ENCODE measurements around the gene ARFGAP1. TPM values are rescaled to one million over a fixed set of nuclear protein-coding genes. Genes with fewer than 3 reads are reported as not detected.

The ARFGAP1 gene
- total and polyA plus RNA-seq, 10 of the 15 experiments (the other 5 are each of a cell fraction or from before 2014, with no cell fraction given): 0.45 to 79.9 (median 30.8) TPM

DNA sequence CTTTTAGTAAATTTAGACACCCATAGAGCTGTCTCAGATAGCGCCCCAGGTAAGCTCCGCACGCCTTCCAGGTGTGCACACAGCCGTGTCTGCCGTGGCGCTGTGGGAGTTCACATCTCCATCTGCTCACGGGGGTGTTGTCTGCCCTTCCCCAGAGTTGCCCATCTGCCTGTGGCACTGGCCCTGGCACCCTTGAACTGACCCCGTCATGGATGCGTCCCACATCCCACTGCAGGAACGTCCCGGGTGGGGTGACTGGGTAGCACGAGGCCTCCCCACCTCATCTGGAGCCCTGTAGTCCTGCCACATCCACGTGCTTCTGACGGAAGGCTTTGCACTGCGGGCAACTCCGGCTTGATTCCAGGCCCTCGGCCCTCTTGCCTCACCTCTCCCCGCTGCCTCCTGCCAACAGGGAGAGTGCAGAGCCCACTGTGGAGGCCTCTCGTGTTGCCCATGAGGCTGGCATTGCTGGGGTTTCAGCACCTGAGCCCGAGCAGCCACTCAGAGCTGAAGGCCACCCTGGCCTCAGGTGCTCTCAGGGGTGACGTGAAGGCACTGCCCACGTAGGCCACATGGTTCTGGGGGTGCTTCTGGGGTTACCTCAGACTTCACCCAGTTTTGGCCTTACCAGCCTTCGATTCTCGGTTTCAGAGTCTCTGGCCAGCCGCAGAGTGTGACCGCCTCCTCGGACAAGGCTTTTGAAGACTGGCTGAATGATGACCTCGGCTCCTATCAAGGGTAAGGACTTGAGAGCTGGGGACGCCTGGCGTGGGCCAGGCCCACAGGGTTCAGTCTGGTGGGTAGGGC lies 5.1 kb downstream of the ARFGAP1 start:
- Histone ChIP-seq H3K27ac (ENCODE audit: control insufficient read depth, insufficient read depth) (no peak overlapping the region), H3K9ac (ENCODE audit: control insufficient read depth, insufficient read depth, low read length) (no peak overlapping the region), H3K4me2 (ENCODE audit: control insufficient read depth, insufficient read depth) (no peak overlapping the region), H3K36me3 (ENCODE audit: control insufficient read depth in 2 of 2, insufficient read depth in 2 of 2, low read length in 1 of 2) (peaks cover 10 to 16% of the 10 kb centered on the region in 2 experiments), H3K27me3 (replicated peaks in 1 of 2; ENCODE audit: control insufficient read depth in 2 of 2, insufficient read depth in 2 of 2, low read length in 1 of 2) (no peaks in the 10 kb centered on the region), H3K4me3 (no peak overlapping the region), H3K4me1 (ENCODE audit: control insufficient read depth, insufficient read depth, low read length) (peaks cover 3% of the 10 kb centered on the region), H2AFZ (ENCODE audit: control insufficient read depth, low read depth, low read length) (no peak overlapping the region), H3K9me3 (replicated peaks; ENCODE audit: control insufficient read depth, insufficient read depth, low read length) (no peaks in the 10 kb centered on the region), H3K79me2 (ENCODE audit: control insufficient read depth, insufficient read depth, low read length) (peaks cover 26% of the 10 kb centered on the region), H4K20me1 (ENCODE audit: control insufficient read depth, insufficient read depth) (no peaks in the 10 kb centered on the region)
- TF ChIP-seq SP1 (IDR thresholded peaks at IDR 0.05; ENCODE audit: low read depth, low read length) (no peak), NR2F1 (conservative IDR thresholded peaks at IDR 0.05) (no peak), FOXM1 (IDR thresholded peaks at IDR 0.05; ENCODE audit: low read depth, low read length) (no peak), CBX5 (IDR thresholded peaks at IDR 0.05; ENCODE audit: low read depth) (no peak), ATF3 (IDR thresholded peaks at IDR 0.05; ENCODE audit: borderline replicate concordance, extremely low read depth, low read depth, low read length) (no peak), PAX8 (IDR thresholded peaks at IDR 0.05) (no peak), SMAD5 (IDR thresholded peaks at IDR 0.05; ENCODE audit: low read depth) (no peak), CHD4 (IDR thresholded peaks at IDR 0.05) (no peak), TBL1XR1 (IDR thresholded peaks at IDR 0.05; ENCODE audit: low read depth, low read length) (no peak), SMAD1 (IDR thresholded peaks at IDR 0.05; ENCODE audit: low read depth, partially characterized antibody) (no peak)
- TF ChIP-seq, protein P1, sequence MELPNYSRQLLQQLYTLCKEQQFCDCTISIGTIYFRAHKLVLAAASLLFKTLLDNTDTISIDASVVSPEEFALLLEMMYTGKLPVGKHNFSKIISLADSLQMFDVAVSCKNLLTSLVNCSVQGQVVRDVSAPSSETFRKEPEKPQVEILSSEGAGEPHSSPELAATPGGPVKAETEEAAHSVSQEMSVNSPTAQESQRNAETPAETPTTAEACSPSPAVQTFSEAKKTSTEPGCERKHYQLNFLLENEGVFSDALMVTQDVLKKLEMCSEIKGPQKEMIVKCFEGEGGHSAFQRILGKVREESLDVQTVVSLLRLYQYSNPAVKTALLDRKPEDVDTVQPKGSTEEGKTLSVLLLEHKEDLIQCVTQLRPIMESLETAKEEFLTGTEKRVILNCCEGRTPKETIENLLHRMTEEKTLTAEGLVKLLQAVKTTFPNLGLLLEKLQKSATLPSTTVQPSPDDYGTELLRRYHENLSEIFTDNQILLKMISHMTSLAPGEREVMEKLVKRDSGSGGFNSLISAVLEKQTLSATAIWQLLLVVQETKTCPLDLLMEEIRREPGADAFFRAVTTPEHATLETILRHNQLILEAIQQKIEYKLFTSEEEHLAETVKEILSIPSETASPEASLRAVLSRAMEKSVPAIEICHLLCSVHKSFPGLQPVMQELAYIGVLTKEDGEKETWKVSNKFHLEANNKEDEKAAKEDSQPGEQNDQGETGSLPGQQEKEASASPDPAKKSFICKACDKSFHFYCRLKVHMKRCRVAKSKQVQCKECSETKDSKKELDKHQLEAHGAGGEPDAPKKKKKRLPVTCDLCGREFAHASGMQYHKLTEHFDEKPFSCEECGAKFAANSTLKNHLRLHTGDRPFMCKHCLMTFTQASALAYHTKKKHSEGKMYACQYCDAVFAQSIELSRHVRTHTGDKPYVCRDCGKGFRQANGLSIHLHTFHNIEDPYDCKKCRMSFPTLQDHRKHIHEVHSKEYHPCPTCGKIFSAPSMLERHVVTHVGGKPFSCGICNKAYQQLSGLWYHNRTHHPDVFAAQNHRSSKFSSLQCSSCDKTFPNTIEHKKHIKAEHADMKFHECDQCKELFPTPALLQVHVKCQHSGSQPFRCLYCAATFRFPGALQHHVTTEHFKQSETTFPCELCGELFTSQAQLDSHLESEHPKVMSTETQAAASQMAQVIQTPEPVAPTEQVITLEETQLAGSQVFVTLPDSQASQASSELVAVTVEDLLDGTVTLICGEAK (IDR thresholded peaks at IDR 0.05; ENCODE audit: borderline replicate concordance): no peak
- TF ChIP-seq, protein P2, sequence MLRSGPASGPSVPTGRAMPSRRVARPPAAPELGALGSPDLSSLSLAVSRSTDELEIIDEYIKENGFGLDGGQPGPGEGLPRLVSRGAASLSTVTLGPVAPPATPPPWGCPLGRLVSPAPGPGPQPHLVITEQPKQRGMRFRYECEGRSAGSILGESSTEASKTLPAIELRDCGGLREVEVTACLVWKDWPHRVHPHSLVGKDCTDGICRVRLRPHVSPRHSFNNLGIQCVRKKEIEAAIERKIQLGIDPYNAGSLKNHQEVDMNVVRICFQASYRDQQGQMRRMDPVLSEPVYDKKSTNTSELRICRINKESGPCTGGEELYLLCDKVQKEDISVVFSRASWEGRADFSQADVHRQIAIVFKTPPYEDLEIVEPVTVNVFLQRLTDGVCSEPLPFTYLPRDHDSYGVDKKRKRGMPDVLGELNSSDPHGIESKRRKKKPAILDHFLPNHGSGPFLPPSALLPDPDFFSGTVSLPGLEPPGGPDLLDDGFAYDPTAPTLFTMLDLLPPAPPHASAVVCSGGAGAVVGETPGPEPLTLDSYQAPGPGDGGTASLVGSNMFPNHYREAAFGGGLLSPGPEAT (IDR thresholded peaks at IDR 0.05; ENCODE audit: low read depth): no peak
- CTCF ChIA-PET: interaction anchor here (2.0 kb wide), 1 partner anchor 54 kb away, joined by 5 read pairs; no protein-coding TSS in a partner anchor
- WGBS (ENCODE audit: insufficient coverage, insufficient replicate concordance, low lambda C conversion rate, missing lambda C conversion rate): 94% methylated on average over 30 of the region's 30 CpGs
- RAD21 ChIA-PET (ENCODE audit: unreplicated experiment): no interaction called here
- intact Hi-C loops (cut with micrococcal nuclease; ENCODE audit: unreplicated experiment): no loop called here
- DNase-seq (ENCODE audit: low read depth, low spot score) (no peak), ATAC-seq (no peak), FAIRE-seq (no peak)
- SMC1A ChIA-PET (ENCODE audit: uncharacterized antibody, unreplicated experiment): no interaction called here
- BruUV-seq (replicated peaks): no TSS peak
- in situ Hi-C loops (cut with MboI): no loop called here
- POLR2A ChIA-PET: no interaction called here

Data from GM12878 (cell line).